ENCODE results near the gene STAT3. TPM values are rescaled to one million over a fixed set of nuclear protein-coding genes. Genes with fewer than 3 reads are reported as not detected.
"Not testable (repeated sequence)": the region's sequence is repeated elsewhere in the genome, so short reads cannot be mapped to it uniquely, and the experiment has no call there.

STAT3 gene
- total and polyA plus RNA-seq, 9 donors: 42.6 to 56.9 (median 47.7) TPM

DNA sequence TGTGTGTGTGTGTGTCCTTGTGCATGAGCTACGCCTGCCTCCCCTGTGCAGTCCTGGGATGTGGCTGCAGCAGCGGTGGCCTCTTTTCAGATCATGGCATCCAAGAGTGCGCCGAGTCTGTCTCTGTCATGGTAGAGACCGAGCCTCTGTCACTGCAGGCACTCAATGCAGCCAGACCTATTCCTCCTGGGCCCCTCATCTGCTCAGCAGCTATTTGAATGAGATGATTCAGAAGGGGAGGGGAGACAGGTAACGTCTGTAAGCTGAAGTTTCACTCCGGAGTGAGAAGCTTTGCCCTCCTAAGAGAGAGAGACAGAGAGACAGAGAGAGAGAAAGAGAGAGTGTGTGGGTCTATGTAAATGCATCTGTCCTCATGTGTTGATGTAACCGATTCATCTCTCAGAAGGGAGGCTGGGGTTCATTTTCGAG is 77.4 kb downstream of the STAT3 start:
- peaks cover 59% of the 10 kb centered on the region for H3K36me3 ChIP-seq (ENCODE audit: control insufficient read depth, insufficient read depth, low read length)
- H3K9me3 ChIP-seq (replicated peaks; ENCODE audit: control insufficient read depth, low read depth, low read length): no peaks in the 10 kb centered on the region
- peak overlapping the region; percentile 97 for H3K27ac ChIP-seq (ENCODE audit: low read length)
- H3K4me3 ChIP-seq (ENCODE audit: low read length): no peak overlapping the region
- WGBS (ENCODE audit: insufficient coverage): 34% methylated on average over 8 of the region's 9 CpGs
- no peaks in the 10 kb centered on the region for H3K27me3 ChIP-seq (ENCODE audit: control insufficient read depth, insufficient read depth, low read length)
- no peak for DNase-seq
- peaks cover 32% of the 10 kb centered on the region for H3K4me1 ChIP-seq (ENCODE audit: control insufficient read depth, insufficient read depth, low read length)

DNA sequence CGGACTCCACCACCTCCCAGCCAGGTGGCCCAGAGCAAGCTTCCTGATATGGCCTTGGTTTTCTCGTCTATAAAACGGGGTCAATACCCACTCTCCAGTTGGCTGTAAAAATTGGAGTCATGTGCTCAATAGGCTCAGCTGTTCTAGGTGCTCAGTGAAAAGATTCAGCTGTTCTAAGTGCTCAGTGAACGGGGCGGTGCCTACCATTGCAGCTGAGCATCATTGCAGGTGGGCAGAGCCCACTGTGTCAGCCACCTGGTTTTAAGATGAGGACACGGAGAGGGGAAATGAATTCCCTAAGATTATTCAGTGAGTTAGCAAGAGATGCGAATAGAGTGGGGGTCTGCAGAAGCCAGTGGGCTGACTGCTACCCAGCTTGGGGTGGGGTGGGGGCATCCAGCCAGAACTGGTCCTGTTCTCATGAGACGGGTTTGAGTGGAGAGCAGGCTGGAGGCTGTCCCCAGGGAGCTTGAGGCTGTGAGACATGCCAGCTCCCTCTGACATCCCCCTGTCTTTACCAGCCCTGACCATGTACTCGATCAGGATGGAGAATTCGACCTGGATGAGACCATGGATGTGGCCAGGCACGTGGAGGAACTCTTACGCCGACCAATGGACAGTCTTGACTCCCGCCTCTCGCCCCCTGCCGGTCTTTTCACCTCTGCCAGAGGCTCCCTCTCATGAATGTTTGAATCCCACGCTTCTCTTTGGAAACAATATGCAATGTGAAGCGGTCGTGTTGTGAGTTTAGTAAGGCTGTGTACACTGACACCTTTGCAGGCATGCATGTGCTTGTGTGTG is 78.1 kb downstream of the STAT3 start:
- Histone ChIP-seq H3K36me3 (ENCODE audit: control insufficient read depth, insufficient read depth, low read length) (peaks cover 60% of the 10 kb centered on the region), H3K27ac (ENCODE audit: low read length) (no peak overlapping the region), H3K4me3 (ENCODE audit: low read length) (no peak overlapping the region), H3K4me1 (ENCODE audit: control insufficient read depth, insufficient read depth, low read length) (peaks cover 32% of the 10 kb centered on the region), H3K27me3 (ENCODE audit: control insufficient read depth, insufficient read depth, low read length) (no peaks in the 10 kb centered on the region), H3K9me3 (replicated peaks; ENCODE audit: control insufficient read depth, low read depth, low read length) (no peaks in the 10 kb centered on the region)
- DNase-seq: no peak
- 69% methylated on average over 15 of the region's 19 CpGs for WGBS (ENCODE audit: insufficient coverage)

GRCh38 chr17:42309142-42309541 is 79.1 kb downstream of the STAT3 start:
- no peak for DNase-seq
- no peaks in the 10 kb centered on the region for H3K27me3 ChIP-seq (ENCODE audit: control insufficient read depth, insufficient read depth, low read length)
- no peak overlapping the region for H3K4me3 ChIP-seq (ENCODE audit: low read length)
- WGBS (ENCODE audit: insufficient coverage): 95% methylated on average over 6 of the region's 9 CpGs
- H3K9me3 ChIP-seq (replicated peaks; ENCODE audit: control insufficient read depth, low read depth, low read length): no peaks in the 10 kb centered on the region
- no peak overlapping the region for H3K27ac ChIP-seq (ENCODE audit: low read length)
- H3K36me3 ChIP-seq (ENCODE audit: control insufficient read depth, insufficient read depth, low read length): peaks cover 59% of the 10 kb centered on the region
- peaks cover 32% of the 10 kb centered on the region for H3K4me1 ChIP-seq (ENCODE audit: control insufficient read depth, insufficient read depth, low read length)

DNA sequence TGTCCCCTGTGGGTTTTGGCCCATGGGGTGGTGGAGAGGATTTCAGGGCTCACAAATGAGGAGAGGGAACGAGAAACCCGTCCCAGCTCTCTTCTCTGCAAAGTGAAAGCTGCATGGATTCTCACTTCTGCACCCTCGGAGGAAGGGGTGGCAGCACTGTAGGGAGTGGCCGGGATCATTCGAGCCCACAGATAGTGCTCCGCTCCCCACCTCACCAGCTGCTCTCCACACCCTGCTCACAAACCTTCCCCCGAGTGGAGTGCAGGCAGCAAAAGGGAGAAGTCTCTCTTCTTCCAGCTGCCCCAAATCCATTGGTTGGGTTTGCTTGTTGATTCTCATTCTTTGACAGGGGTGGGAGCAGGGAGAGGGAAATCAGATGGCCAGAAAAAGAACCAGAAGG is 79.8 kb downstream of the STAT3 start:
- Histone ChIP-seq H3K36me3 (ENCODE audit: control insufficient read depth, insufficient read depth, low read length) (peaks cover 60% of the 10 kb centered on the region), H3K4me3 (ENCODE audit: low read length) (no peak overlapping the region), H3K27ac (ENCODE audit: low read length) (no peak overlapping the region), H3K9me3 (replicated peaks; ENCODE audit: control insufficient read depth, low read depth, low read length) (no peaks in the 10 kb centered on the region), H3K27me3 (ENCODE audit: control insufficient read depth, insufficient read depth, low read length) (no peaks in the 10 kb centered on the region), H3K4me1 (ENCODE audit: control insufficient read depth, insufficient read depth, low read length) (peaks cover 32% of the 10 kb centered on the region)
- DNase-seq: no peak
- WGBS (ENCODE audit: insufficient coverage): no CpG with 5 or more reads among the region's 7 CpGs

GRCh38 chr17:42307362-42307927 is 80.8 kb downstream of the STAT3 start:
- no peak overlapping the region for H3K4me3 ChIP-seq (ENCODE audit: low read length)
- no peaks in the 10 kb centered on the region for H3K27me3 ChIP-seq (ENCODE audit: control insufficient read depth, insufficient read depth, low read length)
- peaks cover 27% of the 10 kb centered on the region for H3K4me1 ChIP-seq (ENCODE audit: control insufficient read depth, insufficient read depth, low read length)
- peaks cover 67% of the 10 kb centered on the region for H3K36me3 ChIP-seq (ENCODE audit: control insufficient read depth, insufficient read depth, low read length)
- no peaks in the 10 kb centered on the region for H3K9me3 ChIP-seq (replicated peaks; ENCODE audit: control insufficient read depth, low read depth, low read length)
- H3K27ac ChIP-seq (ENCODE audit: low read length): no peak overlapping the region
- no peak for DNase-seq
- 92% methylated on average over 15 of the region's 19 CpGs for WGBS (ENCODE audit: insufficient coverage)

GRCh38 chr17:42306385-42306667 is 81.9 kb downstream of the STAT3 start:
- WGBS (ENCODE audit: insufficient coverage): 75% methylated on average over 2 of the region's 5 CpGs
- no peak for DNase-seq
- H3K36me3 ChIP-seq (ENCODE audit: control insufficient read depth, insufficient read depth, low read length): peaks cover 76% of the 10 kb centered on the region

DNA sequence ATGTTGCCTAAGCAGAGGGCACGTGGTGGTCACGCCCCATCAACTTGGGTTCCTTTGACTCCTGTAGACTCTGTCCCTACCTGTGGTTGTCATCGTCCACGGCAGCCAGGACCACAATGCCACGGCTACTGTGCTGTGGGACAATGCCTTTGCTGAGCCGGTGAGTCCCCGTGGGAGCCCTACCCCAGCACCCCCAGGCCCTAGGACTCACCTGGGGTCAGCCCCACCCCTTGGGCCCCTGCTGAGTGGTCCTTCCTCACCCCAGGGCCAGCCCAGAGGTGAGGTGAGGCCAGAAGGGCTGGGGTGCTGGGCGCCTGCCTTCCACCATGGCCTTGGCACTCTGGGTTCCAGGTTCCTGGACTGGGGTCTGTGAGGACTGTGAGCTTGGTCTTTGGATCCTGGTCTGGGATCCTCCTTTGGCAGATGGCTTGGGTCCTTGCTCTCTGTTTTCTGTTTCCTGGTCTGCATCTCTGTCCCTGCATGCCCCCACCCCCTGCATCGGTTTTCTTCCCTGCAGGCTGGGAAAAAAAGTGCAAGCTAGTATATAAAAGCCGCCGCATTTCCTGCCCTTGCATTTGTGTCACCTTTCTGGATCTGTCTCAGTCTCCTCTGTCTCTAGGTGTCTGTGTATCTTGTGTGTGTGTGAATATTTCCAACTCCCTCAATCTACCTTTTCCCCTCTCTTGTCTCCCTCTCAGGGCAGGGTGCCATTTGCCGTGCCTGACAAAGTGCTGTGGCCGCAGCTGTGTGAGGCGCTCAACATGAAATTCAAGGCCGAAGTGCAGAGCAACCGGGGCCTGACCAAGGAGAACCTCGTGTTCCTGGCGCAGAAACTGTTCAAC is 82.5 kb downstream of the STAT3 start:
- no peaks in the 10 kb centered on the region for H3K27me3 ChIP-seq (ENCODE audit: control insufficient read depth, insufficient read depth, low read length)
- WGBS (ENCODE audit: insufficient coverage): 83% methylated on average over 9 of the region's 18 CpGs
- DNase-seq: no peak
- H3K27ac ChIP-seq (ENCODE audit: low read length): no peak overlapping the region
- no peaks in the 10 kb centered on the region for H3K9me3 ChIP-seq (replicated peaks; ENCODE audit: control insufficient read depth, low read depth, low read length)
- H3K4me3 ChIP-seq (ENCODE audit: low read length): no peak overlapping the region
- peaks cover 76% of the 10 kb centered on the region for H3K36me3 ChIP-seq (ENCODE audit: control insufficient read depth, insufficient read depth, low read length)
- peaks cover 10% of the 10 kb centered on the region for H3K4me1 ChIP-seq (ENCODE audit: control insufficient read depth, insufficient read depth, low read length)

More at GRCh38 chr17:42306385-42306667, 81.9 kb downstream of the STAT3 start:
- Histone ChIP-seq H3K27ac (ENCODE audit: low read length) (no peak overlapping the region), H3K27me3 (ENCODE audit: control insufficient read depth, insufficient read depth, low read length) (no peaks in the 10 kb centered on the region), H3K4me1 (ENCODE audit: control insufficient read depth, insufficient read depth, low read length) (peaks cover 15% of the 10 kb centered on the region), H3K4me3 (ENCODE audit: low read length) (no peak overlapping the region), H3K9me3 (replicated peaks; ENCODE audit: control insufficient read depth, low read depth, low read length) (no peaks in the 10 kb centered on the region)

- H3K27me3 ChIP-seq (ENCODE audit: control insufficient read depth, insufficient read depth, low read length): not testable (repeated sequence)
These were observed 83.3 kb downstream of the STAT3 start for GRCh38 chr17:42305031-42305330.

DNA sequence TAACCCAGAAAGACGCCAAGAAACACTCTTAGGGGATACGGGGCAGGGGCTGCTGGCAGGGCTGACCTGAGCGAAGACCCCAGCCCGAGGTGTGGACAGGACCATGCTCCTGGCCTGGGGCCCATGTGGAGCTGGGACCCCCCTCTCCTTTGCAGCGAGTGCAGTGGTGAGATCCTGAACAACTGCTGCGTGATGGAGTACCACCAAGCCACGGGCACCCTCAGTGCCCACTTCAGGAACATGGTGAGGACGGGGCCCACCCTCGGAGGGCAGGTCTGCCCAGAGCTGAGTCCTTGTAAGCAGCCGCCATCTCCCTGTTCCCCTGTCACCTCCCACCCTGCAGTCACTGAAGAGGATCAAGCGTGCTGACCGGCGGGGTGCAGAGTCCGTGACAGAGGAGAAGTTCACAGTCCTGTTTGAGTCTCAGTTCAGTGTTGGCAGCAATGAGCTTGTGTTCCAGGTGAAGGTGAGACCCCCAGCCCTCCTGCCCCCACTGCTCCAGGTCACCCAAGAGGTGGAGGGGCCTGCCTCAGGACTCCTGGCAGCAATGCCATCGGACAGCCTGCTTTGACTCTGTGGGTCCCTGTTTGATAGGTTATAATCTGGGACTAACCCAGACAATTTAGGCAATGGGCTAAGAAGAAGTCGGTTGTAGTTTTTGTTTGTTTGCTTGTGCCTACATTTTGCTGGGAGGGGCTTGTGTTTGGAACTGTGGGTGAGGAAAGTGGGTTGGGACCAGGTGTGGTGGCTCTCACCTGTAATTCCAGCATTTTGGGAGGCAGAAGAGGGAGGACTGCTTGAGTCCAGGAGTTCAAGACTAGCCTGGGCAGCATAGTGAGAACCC is 83.8 kb downstream of the STAT3 start:
- WGBS (ENCODE audit: insufficient coverage): 97% methylated on average over 15 of the region's 16 CpGs
- no peak overlapping the region for H3K27ac ChIP-seq (ENCODE audit: low read length)
- H3K27me3 ChIP-seq (ENCODE audit: control insufficient read depth, insufficient read depth, low read length): no peaks in the 10 kb centered on the region
- H3K4me1 ChIP-seq (ENCODE audit: control insufficient read depth, insufficient read depth, low read length): peaks cover 3% of the 10 kb centered on the region
- no peak overlapping the region for H3K4me3 ChIP-seq (ENCODE audit: low read length)
- no peak for DNase-seq
- H3K36me3 ChIP-seq (ENCODE audit: control insufficient read depth, insufficient read depth, low read length): peaks cover 70% of the 10 kb centered on the region
- H3K9me3 ChIP-seq (replicated peaks; ENCODE audit: control insufficient read depth, low read depth, low read length): no peaks in the 10 kb centered on the region

More at GRCh38 chr17:42305031-42305330, 83.3 kb downstream of the STAT3 start:
- H3K4me1 ChIP-seq (ENCODE audit: control insufficient read depth, insufficient read depth, low read length); H3K9me3 ChIP-seq (replicated peaks; ENCODE audit: control insufficient read depth, low read depth, low read length); DNase-seq; H3K27ac ChIP-seq (ENCODE audit: low read length); H3K4me3 ChIP-seq (ENCODE audit: low read length): not testable (repeated sequence)
- H3K36me3 ChIP-seq (ENCODE audit: control insufficient read depth, insufficient read depth, low read length): peaks cover 72% of the 10 kb centered on the region
- 88% methylated on average over 1 of the region's 6 CpGs for WGBS (ENCODE audit: insufficient coverage)
